Kidney epithelial cell (primary cell): ENCODE data around the gene ELMO1. TPM values are rescaled to one million over a fixed set of nuclear protein-coding genes. Genes with fewer than 3 reads are reported as not detected.

Experiments
- DNase-seq: peaks from one replicate; pipeline ENCODE4 v3.0.0-alpha.2; 2010; ENCODE audit warnings: low read depth
- H3K27me3 ChIP-seq: 2 replicates; pipeline ENCODE4 v1.6.0; 2011; ENCODE audit warnings: low read length; ENCODE audit not compliant: control insufficient read depth, insufficient read depth
- H3K36me3 ChIP-seq: 2 replicates; pipeline ENCODE4 v1.5.1; 2011; ENCODE audit warnings: low read length; ENCODE audit not compliant: control insufficient read depth, insufficient read depth
- H3K4me3 ChIP-seq: 2 replicates; pipeline ENCODE4 v1.5.1; 2011; ENCODE audit warnings: low read depth, mild to moderate bottlenecking, control low read depth, low read length
- CTCF ChIP-seq: IDR thresholded peaks from 2 replicates; pipeline ENCODE4 v1.5.1; 2011; ENCODE audit warnings: mild to moderate bottlenecking, moderate library complexity, low read length, control low read depth, inconsistent platforms; ENCODE audit not compliant: insufficient read depth, poor library complexity, severe bottlenecking
- total RNA-seq: library from RNA; depleted of rRNA; stranded (reverse); fragments of >200 nt; gene quantifications from 2 replicates; pipeline ENCODE4 v1.2.3, GENCODE V29; 2015

The ELMO1 gene
- total RNA-seq, 1 donor from 2014 or later = 11.4 TPM

DNA sequence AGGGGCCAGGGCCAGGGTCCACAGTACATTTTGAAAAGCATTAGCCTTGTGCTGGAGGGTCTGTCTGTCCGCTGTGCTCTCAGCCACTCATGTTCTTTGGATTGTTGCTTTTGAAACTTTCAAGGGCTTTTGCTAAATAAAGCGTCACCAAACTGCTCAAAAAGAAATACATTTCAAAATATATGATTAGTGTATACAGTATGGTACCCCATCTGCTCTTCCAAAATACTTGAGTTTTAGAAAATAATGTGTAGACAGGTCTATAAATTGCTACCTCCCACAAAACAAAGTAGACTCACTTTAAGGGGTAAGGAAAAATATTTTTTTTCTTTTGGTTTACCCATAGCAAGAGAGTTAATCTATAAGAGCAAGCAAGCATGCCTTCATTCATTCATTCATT, 530.1 kb downstream of the ELMO1 start:
- no peaks in the 10 kb centered on the region for H3K27me3 ChIP-seq
- DNase-seq = no peak
- H3K4me3 ChIP-seq = no peak overlapping the region
- TF ChIP-seq CTCF = no peak
- H3K36me3 ChIP-seq = no peaks in the 10 kb centered on the region

DNA sequence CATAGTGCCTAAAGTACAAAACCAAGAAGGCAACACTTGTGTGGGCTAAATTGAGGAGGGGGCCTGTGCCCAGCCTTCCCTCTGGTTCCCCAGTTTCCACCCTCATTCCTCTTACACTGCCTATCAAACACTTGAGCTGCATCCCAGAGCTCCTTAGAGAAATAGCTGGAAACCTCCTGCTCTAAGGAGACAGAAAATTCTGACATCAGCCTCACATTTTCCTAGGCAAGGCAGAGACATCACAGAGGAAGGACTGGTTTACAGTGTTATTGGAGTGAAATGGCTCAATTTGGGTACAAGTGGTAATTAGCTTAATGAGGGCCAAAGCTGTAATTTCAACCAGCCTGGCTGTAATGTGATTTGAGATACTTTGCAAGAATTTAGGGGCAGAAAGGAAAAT, 532.0 kb downstream of the ELMO1 start:
- Histone ChIP-seq H3K4me3 (no peak overlapping the region), H3K27me3 (no peaks in the 10 kb centered on the region), H3K36me3 (no peaks in the 10 kb centered on the region)
- no peak for TF ChIP-seq CTCF
- DNase-seq = no peak

- no peak for TF ChIP-seq CTCF
- Histone ChIP-seq H3K36me3 (no peaks in the 10 kb centered on the region), H3K4me3 (no peak overlapping the region), H3K27me3 (no peaks in the 10 kb centered on the region)
- DNase-seq = no peak
Measured at GRCh38 chr7:36916116-36916515, 532.5 kb downstream of the ELMO1 start.

DNA sequence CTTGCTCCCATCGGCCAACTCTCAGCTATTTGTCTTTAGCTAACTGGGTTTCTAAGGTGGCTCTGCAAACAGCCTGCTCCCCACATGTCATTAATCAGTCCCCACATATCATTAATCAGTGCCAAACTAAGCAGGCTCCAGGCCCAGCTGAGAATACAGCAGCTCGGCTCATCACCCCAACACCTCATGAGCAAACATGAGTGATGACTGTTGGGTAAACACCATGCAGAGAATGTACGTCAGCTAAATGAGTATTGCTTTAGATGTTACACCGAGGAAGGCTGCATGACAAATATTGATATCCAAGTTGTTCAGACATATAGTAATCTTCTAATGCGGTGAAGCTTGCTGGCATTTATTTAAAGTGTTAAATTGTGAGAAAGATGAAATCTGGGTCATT, 536.9 kb downstream of the ELMO1 start:
- no peak for DNase-seq
- H3K27me3 ChIP-seq = no peaks in the 10 kb centered on the region
- H3K4me3 ChIP-seq = no peak overlapping the region
- no peaks in the 10 kb centered on the region for H3K36me3 ChIP-seq
- no peak for TF ChIP-seq CTCF

GRCh38 chr7:36910859-36911258, 537.8 kb downstream of the ELMO1 start:
- no peaks in the 10 kb centered on the region for H3K27me3 ChIP-seq
- no peak for TF ChIP-seq CTCF
- no peaks in the 10 kb centered on the region for H3K36me3 ChIP-seq
- no peak overlapping the region for H3K4me3 ChIP-seq
- DNase-seq = no peak

- Histone ChIP-seq H3K36me3 (no peaks in the 10 kb centered on the region), H3K4me3 (no peak overlapping the region), H3K27me3 (no peaks in the 10 kb centered on the region)
- TF ChIP-seq CTCF = no peak
- no peak for DNase-seq
Measured at GRCh38 chr7:36910401-36910800, 538.3 kb downstream of the ELMO1 start.
